Breast epithelium (tissue), 4 donors: ENCODE measurements around the gene TGFBR1. TPM values are rescaled to one million over a fixed set of nuclear protein-coding genes. Genes with fewer than 3 reads are reported as not detected.

Source experiments
- DNase-seq, 2 donors: peaks; one replicate each; pipeline ENCODE4 v3.0.0-alpha.2; 2019; ENCODE audit warnings: low spot score in 2 of 2
- H3K27ac ChIP-seq, 2 donors: fragments of 200-600 bp; sonication (generic) in 1 of 2; one replicate each; pipeline ENCODE4 v1.5.1; 2016 to 2019; ENCODE audit warnings: mild to moderate bottlenecking in 1 of 2
- H3K27me3 ChIP-seq, 2 donors: fragments of 200-600 bp; sonication (generic) in 1 of 2; one replicate each; pipeline versions ENCODE4 v1.5.1 to v1.6.0; 2017 to 2019; ENCODE audit warnings: control low read depth in 1 of 2, mild to moderate bottlenecking in 1 of 2
- H3K36me3 ChIP-seq: fragments of 200-600 bp; one replicate; pipeline ENCODE4 v1.5.1; 2019
- H3K4me1 ChIP-seq, 2 donors: fragments of 200-600 bp; sonication (generic); one replicate each; pipeline ENCODE4 v1.5.1; 2016 to 2019; ENCODE audit warnings: control low read depth in 1 of 2
- H3K4me3 ChIP-seq, 3 donors: fragments of 200-600 bp; sonication (generic); 1 replicate in 2 of 3; 2 replicates in 1 of 3; pipeline ENCODE4 v1.5.1; 2016 to 2019; ENCODE audit warnings: mild to moderate bottlenecking in 3 of 3, moderate library complexity in 2 of 3
- H3K9me3 ChIP-seq, 2 donors: fragments of 200-600 bp; sonication (generic) in 1 of 2; one replicate each; pipeline ENCODE4 v1.5.1; 2016 to 2019; ENCODE audit warnings: control low read depth in 1 of 2
- CTCF ChIP-seq, 3 donors: fragments of 450-650 bp; IDR thresholded peaks; one replicate each; pipeline ENCODE4 v1.5.1; 2016 to 2017; ENCODE audit warnings: antibody characterized with exemption in 3 of 3, mild to moderate bottlenecking in 3 of 3, moderate library complexity in 3 of 3
- POLR2A ChIP-seq: fragments of 450-650 bp; IDR thresholded peaks from one replicate; pipeline ENCODE4 v1.6.1; 2016; ENCODE audit warnings: antibody characterized with exemption, mild to moderate bottlenecking, moderate library complexity
- POLR2AphosphoS5 ChIP-seq, 3 donors: sonication (generic); formaldehyde crosslinking; IDR thresholded peaks; one replicate each; pipeline ENCODE4 v1.6.1; 2017; ENCODE audit warnings: antibody characterized with exemption in 3 of 3
- intact Hi-C: fragments of 100-400 bp; cut with DNase I; formaldehyde crosslinking; loops from one replicate; pipeline ENCODE4 v1.15.1; 2023; ENCODE audit warnings: low total_unique reads
- total RNA-seq, 3 donors: library from RNA; depleted of rRNA; stranded (reverse); fragments of >200 nt; gene quantifications; one replicate each; pipeline ENCODE4 v1.1.0, GENCODE V29; 2016

TGFBR1 gene
- total RNA-seq, 3 donors from 2014 or later: 33.1 to 35.4 (median 34.5) TPM

- Histone ChIP-seq H3K4me1 (no peaks in the 10 kb centered on the region), H3K36me3 (no peaks in the 10 kb centered on the region), H3K4me3 (no peak overlapping the region), H3K27ac (no peak overlapping the region), H3K27me3 (no peaks in the 10 kb centered on the region), H3K9me3 (no peaks in the 10 kb centered on the region)
- no peak for DNase-seq
- TF ChIP-seq CTCF (IDR thresholded peaks at IDR 0.05) (no peak), POLR2A (no peak), POLR2AphosphoS5 (IDR thresholded peaks at IDR 0.05) (no peak)
- intact Hi-C loops: no loop called here
Measured at GRCh38 chr9:99125446-99125845, 20.5 kb downstream of the TGFBR1 start.

GRCh38 chr9:99126312-99126711 lies 21.4 kb downstream of the TGFBR1 start:
- intact Hi-C loops: no loop called here
- Histone ChIP-seq H3K4me3 (no peak overlapping the region), H3K36me3 (no peaks in the 10 kb centered on the region), H3K27ac (no peak overlapping the region), H3K4me1 (no peaks in the 10 kb centered on the region), H3K9me3 (no peaks in the 10 kb centered on the region), H3K27me3 (no peaks in the 10 kb centered on the region)
- no peak for TF ChIP-seq POLR2A
- no peak for TF ChIP-seq CTCF (IDR thresholded peaks at IDR 0.05)
- TF ChIP-seq POLR2AphosphoS5 (IDR thresholded peaks at IDR 0.05): no peak
- DNase-seq: no peak

- intact Hi-C loops: no loop called here
- Histone ChIP-seq H3K4me3 (no peak overlapping the region), H3K27ac (peak overlapping the region in 1 of 2 donors; percentile 43), H3K36me3 (no peaks in the 10 kb centered on the region), H3K27me3 (no peaks in the 10 kb centered on the region), H3K4me1 (no peaks in the 10 kb centered on the region), H3K9me3 (no peaks in the 10 kb centered on the region)
- no peak for TF ChIP-seq POLR2A
- no peak for TF ChIP-seq CTCF (IDR thresholded peaks at IDR 0.05)
- no peak for TF ChIP-seq POLR2AphosphoS5 (IDR thresholded peaks at IDR 0.05)
- no peak for DNase-seq
Measured at GRCh38 chr9:99127356-99128132, 22.6 kb downstream of the TGFBR1 start.

- TF ChIP-seq POLR2A (no peak), POLR2AphosphoS5 (IDR thresholded peaks at IDR 0.05) (no peak), CTCF (IDR thresholded peaks at IDR 0.05) (no peak)
Measured at GRCh38 chr9:99128133-99128406, 23.2 kb downstream of the TGFBR1 start.

GRCh38 chr9:99129091-99129490 lies 24.2 kb downstream of the TGFBR1 start:
- H3K4me1 ChIP-seq: no peaks in the 10 kb centered on the region
- intact Hi-C loops: no loop called here
- TF ChIP-seq POLR2A (no peak), CTCF (IDR thresholded peaks at IDR 0.05) (no peak), POLR2AphosphoS5 (IDR thresholded peaks at IDR 0.05) (no peak)

More at GRCh38 chr9:99128133-99128406, 23.2 kb downstream of the TGFBR1 start:
- Histone ChIP-seq H3K9me3 (no peaks in the 10 kb centered on the region), H3K4me1 (no peaks in the 10 kb centered on the region), H3K27ac (peak overlapping the region in 1 of 2 donors; percentile 31), H3K4me3 (no peak overlapping the region), H3K27me3 (no peaks in the 10 kb centered on the region), H3K36me3 (no peaks in the 10 kb centered on the region)
- no peak for DNase-seq
- intact Hi-C loops: no loop called here

More at GRCh38 chr9:99129091-99129490, 24.2 kb downstream of the TGFBR1 start:
- Histone ChIP-seq H3K36me3 (no peaks in the 10 kb centered on the region), H3K27ac (no peak overlapping the region), H3K4me3 (no peak overlapping the region), H3K27me3 (no peaks in the 10 kb centered on the region), H3K9me3 (no peaks in the 10 kb centered on the region)
- DNase-seq: no peak
